OCI-LY1 (cell line): ENCODE data around the gene WASHC3.

Experiments used
- CTCF ChIP-seq: fragments of 200-600 bp; sonication (generic), shearing (Covaris generic); IDR thresholded peaks from 2 replicates; pipeline ENCODE4 v1.5.1; 2017; ENCODE audit warnings: mild to moderate bottlenecking, antibody characterized with exemption, low read length, moderate library complexity, mixed read lengths
- EZH2 ChIP-seq: fragments of 200-600 bp; sonication (generic), shearing (Covaris generic); IDR thresholded peaks from 2 replicates; pipeline ENCODE4 v1.8.0; 2017; ENCODE audit warnings: borderline replicate concordance, mixed run types, mild to moderate bottlenecking, antibody characterized with exemption, low read length, moderate library complexity, mixed read lengths

- TF ChIP-seq EZH2 (no peak), CTCF (no peak)
Observed at GRCh38 chr12:102029141-102029540, 32.6 kb downstream of the WASHC3 start.
